Daoy (cell line): ENCODE measurements around the gene TXNDC9. TPM values are rescaled to one million over a fixed set of nuclear protein-coding genes. Genes with fewer than 3 reads are reported as not detected.
"Not testable (repeated sequence)": the region's sequence is repeated elsewhere in the genome, so short reads cannot be mapped to it uniquely, and the experiment has no call there.

ENCODE experiments used
- DNase-seq: peaks from one replicate; pipeline ENCODE4 v3.0.0-alpha.2; 2015; ENCODE audit warnings: low read depth
- total RNA-seq: library from RNA; depleted of rRNA; stranded (reverse); fragments of >200 nt; shearing (Covaris generic); gene quantifications from 2 replicates; pipeline ENCODE4 v1.2.3, GENCODE V29; 2014; rRNA removed

TXNDC9 gene
- total RNA-seq, 1 experiment from 2014 or later: 111 TPM

DNA sequence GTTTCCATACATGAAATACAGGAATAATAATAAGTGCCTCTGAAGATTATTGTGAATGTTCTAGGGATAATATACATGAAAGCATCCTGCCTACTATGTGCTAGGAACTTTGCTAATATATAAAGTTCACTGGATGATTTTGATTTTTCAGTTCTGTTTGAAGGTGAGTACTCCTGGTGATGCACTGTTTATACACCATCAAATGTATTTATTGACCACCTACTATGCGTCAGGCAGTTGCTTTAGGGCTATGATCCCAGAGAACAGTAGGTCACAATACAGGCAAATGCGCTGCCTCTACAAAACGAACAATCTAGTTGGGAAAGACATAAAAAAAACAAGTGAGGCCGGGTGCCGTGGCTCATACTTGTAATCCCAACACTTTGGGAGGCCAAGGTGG lies 10.7 kb downstream of the TXNDC9 start:
- DNase-seq: no peak

DNA sequence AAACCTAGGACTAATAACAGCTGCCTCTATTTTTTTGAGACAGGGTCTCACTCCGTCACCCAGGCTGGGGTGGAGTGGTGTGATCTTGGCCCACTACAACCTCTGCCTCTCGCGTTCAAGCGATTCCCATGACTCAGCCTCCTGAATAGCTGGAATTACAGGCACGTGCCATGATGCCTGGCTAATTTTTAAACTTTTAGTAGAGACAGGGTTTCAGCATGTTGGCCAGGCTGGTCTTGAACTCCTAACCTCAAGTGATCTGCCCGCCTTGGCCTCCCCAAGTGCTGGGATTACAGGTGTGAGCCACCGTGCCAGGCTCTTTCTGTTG lies 18.3 kb downstream of the TXNDC9 start:
- DNase-seq: not testable (repeated sequence)

GRCh38 chr2:99317161-99317872 lies 18.8 kb downstream of the TXNDC9 start:
- no peak for DNase-seq

- not testable (repeated sequence) for DNase-seq
Measured at GRCh38 chr2:99301097-99301496, 35.0 kb downstream of the TXNDC9 start, which contains the start of gene LYG1. LYG1 (minus strand) TSS chr2:99301197; CDS start chr2:99295670, 5,527 bp downstream.

DNA sequence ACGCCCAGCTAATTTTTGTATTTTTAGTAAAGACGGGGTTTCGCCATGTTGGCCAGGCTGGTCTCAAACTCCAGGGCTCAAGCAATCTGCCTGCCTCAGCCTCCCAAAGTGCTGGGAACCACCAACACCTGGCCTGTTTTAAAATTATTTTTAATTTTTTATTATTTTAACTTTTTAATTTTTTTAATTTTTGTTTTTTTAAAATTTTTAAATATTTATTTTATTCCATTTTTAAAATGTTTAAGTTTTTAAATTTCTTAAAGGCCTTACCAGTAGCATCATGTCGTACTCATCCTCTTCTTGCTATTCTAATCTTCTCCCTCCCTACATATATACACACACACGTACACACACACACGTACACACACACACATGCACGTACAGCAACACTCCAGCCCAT lies 36.6 kb downstream of the TXNDC9 start:
- DNase-seq: no peak

DNA sequence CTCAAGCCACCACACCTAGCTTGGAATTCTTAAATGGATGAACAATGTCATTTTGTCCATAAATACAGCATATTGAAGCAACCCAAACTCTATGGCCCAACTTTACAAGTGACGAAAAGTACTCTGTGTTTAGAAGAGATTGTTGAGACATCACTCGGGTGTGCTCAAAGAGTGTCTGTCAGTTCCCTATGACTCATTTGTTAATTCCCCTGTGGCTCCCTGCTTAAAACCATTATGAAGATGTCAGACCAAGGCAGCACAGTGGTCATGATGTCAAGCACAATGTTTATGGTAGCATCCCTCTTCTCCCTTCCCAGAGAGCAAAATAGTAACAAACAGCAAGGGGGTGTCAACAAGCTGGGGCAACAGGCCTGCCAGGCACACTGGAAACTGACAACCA lies 38.1 kb downstream of the TXNDC9 start:
- peak; percentile 3 for DNase-seq

GRCh38 chr2:99285526-99285925 lies 50.6 kb downstream of the TXNDC9 start:
- no peak for DNase-seq

- DNase-seq: no peak
Measured at GRCh38 chr2:99279969-99280695, 56.0 kb downstream of the TXNDC9 start.

DNA sequence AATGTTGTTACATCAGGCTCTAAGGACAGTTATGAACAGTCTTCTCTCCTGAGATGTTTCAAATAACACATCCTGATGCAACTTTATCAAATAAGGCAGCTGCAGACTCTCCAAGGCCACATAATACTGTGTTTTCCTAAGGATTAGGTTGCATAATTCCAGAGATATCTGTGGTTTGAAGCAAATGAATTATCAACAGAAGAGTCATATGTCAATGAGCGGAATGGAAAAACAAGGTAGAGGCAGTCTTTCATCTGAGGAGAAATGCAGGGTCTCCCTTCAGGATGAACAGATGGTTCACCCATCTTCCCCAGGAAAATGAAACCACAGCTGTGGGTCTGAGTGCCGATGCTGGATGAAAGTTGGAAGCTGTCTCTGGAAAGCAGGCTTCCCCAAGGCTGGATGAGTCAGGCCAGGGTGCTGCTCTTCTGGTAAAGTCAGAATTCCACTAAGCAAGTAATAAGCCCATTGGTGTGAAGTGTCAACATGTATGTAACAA lies 57.3 kb downstream of the TXNDC9 start:
- peak; percentile 62 for DNase-seq

GRCh38 chr2:99278195-99278765 lies 57.9 kb downstream of the TXNDC9 start:
- DNase-seq: not testable (repeated sequence)

DNA sequence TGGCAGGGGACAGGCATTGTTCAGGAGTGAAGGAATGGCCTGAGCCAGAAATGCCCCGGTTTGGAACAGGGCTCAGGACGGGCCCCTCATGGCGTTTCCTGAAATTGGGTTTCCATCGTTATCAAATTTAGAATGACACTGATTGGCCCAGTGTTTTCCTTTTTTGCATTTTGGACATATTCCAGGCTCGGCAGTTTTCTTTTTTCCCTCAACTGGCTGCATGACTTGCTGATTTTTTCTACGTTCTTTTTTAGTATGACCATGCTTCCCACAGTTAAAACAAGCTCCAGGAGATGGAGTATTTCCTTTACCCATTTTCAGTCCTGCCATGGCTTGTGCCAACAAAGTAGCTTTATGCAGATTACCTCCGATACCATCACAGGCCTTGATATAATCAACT lies 60.3 kb downstream of the TXNDC9 start:
- no peak for DNase-seq

Other genes with a start within 250 kb of the TXNDC9 start
- gene C2orf15, start 194.6 kb downstream of the TXNDC9 start, total RNA-seq: 0.11 TPM in 1 of 2 replicates, not detected in the other
- gene TSGA10, start 181.4 kb downstream of the TXNDC9 start, total RNA-seq: 8.2 TPM in 2 replicates
- gene LIPT1, start 181.4 kb downstream of the TXNDC9 start, total RNA-seq: 7.7 and 13.6 TPM in 2 replicates
- gene MITD1, start 155.3 kb downstream of the TXNDC9 start, total RNA-seq: 31.6 and 37.2 TPM in 2 replicates
- gene MRPL30, start 155.1 kb downstream of the TXNDC9 start, total RNA-seq: 39.6 and 52.6 TPM in 2 replicates
- gene LYG2, start 80.7 kb downstream of the TXNDC9 start, total RNA-seq: not detected in 2 replicates
- gene LYG1, start 35.1 kb downstream of the TXNDC9 start, total RNA-seq: not detected in 2 replicates
- gene EIF5B, start 1.1 kb upstream of the TXNDC9 start, total RNA-seq: 16.6 and 18.9 TPM in 2 replicates
- 13.0 and 18.3 TPM in 2 replicates for gene REV1, start 153.7 kb upstream of the TXNDC9 start, total RNA-seq